Activated CD8-positive, alpha-beta memory T cell treated with anti-CD3 and anti-CD28 coated beads for 1 hour (primary cell): Measurements from ENCODE around the gene CCDC187.
"Not testable (repeated sequence)": the region's sequence is repeated elsewhere in the genome, so short reads cannot be mapped to it uniquely, and the experiment has no call there.

Experiments used
- DNase-seq, 2 donors: peaks; one replicate each; pipeline ENCODE4 v3.0.0-alpha.2; 2020; ENCODE audit warnings: low read depth in 1 of 2; ENCODE audit errors: extremely low read depth in 1 of 2

Gene CCDC187

GRCh38 chr9:136303825-136304416 is at the start of gene CCDC187:
TSS of gene CCDC187 (minus strand) at chr9:136304094. CDS start at chr9:136303830, 264 bp downstream.
- no peak for DNase-seq

DNA sequence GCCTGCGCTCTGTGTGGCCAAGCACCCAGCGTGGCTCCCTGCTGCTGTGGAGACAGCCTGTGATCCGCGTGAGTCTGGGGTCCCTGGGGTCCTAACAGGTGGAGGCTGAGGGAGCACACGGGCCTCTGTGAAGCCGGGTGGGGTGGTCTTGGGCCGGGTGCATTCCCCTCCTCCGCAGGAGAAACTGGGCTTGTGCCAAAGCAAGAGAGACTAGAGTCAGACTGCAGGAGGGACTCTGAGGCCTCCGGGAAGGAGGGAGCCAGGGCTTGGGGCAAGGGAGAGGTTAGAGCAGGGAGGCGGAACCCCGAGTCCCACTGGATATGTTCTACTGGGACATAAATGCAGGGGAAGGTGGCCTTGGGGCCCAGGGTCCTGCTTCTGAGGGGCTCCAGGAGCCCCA is 49.2 kb upstream of the CCDC187 start:
- DNase-seq = no peak

GRCh38 chr9:136352682-136353081 is 48.8 kb upstream of the CCDC187 start:
- DNase-seq = no peak

- DNase-seq = not testable (repeated sequence)
Observed at GRCh38 chr9:136351868-136352267, 48.0 kb upstream of the CCDC187 start.

DNA sequence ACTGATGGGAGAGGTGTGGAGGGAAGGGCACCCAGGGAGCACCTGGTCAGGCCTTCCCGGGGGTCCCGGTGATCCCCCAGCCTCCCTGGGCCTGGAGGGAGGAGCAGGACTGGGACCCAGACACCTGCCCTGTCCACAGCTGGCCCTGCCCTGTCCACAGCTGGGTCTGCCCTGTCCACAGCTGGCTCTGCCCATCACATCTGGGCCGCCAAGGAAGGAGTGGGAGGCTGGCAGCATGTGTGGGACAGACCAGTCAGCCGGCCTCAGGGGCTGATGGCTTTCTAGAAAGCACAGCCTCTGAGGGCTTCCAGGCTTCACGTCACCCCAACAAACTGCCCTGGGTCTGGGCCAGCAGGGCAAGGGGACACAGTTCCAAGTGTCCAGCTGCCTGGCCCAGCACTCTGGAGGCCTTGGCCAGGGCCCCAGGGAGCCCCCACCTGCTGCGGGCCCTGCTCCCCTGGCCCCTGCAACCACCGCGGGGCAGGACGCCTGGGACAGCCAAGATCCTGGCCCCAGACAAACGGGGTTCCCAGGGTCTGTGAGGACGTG is 47.4 kb upstream of the CCDC187 start:
- DNase-seq = no peak

- DNase-seq = no peak
Observed at GRCh38 chr9:136349546-136349945, 45.7 kb upstream of the CCDC187 start.

GRCh38 chr9:136348691-136349090 is 44.8 kb upstream of the CCDC187 start:
- DNase-seq = no peak

GRCh38 chr9:136347472-136348256 is 43.8 kb upstream of the CCDC187 start:
- DNase-seq = no peak

- DNase-seq = no peak
Observed at GRCh38 chr9:136346927-136347465, 43.1 kb upstream of the CCDC187 start.

- DNase-seq = no peak
Observed at GRCh38 chr9:136346157-136346481, 42.2 kb upstream of the CCDC187 start.

GRCh38 chr9:136345281-136346156 is 41.6 kb upstream of the CCDC187 start:
- DNase-seq = no peak

DNA sequence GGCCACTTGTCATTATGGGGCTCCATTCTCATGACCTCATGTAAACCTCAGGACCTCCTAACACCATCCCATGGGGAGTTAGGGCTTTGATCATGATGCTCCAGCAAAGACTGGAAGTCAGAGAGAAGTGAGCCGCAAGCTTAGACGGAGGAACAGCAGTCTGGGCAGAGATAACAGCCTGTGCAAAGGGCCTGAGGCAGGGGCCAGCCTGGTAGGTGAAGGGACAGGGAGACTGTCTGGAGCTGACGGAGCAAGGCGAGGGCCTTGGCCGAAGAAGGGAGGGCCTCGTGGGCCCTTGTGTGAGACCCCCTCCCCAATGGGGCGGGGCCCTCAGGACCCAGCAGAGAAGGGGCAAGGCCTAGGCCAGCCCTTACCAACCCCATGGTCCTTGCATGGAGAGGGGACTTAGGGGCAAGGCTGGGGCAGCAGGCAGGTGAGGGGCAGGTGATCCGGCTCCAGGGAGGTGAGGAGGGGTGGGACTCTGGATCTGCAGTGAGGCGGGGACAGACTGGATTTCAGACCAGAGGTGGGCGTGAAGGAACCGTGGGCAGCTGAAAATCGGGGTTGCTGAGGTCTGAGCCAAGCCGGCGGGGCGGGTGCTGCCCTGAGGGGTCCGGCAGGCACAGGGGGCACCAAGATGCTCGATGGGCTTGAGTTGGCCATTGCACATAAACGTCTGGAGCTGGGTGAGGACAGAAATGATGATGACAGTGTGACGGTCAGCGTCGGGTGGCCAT is 40.8 kb upstream of the CCDC187 start:
- no peak for DNase-seq

DNA sequence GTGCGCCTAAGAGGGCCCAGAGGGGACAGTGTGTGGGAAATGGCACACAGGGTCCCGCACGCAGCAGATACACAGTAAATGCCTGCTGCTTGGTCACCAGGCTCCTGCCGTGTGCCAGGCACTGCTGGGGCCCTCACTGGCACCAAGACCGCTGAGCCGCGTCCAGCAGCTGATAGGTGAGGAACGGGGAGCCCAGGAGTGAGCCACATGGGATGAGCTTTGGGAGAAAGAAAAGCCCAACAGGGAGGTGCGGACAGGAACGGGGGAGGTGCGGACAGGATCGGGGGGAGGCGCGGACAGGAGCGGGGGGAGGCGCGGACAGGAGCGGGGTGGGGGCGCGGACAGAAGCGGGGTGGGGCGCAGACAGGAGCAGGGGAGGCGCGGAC is 40.0 kb upstream of the CCDC187 start:
- no peak for DNase-seq

DNA sequence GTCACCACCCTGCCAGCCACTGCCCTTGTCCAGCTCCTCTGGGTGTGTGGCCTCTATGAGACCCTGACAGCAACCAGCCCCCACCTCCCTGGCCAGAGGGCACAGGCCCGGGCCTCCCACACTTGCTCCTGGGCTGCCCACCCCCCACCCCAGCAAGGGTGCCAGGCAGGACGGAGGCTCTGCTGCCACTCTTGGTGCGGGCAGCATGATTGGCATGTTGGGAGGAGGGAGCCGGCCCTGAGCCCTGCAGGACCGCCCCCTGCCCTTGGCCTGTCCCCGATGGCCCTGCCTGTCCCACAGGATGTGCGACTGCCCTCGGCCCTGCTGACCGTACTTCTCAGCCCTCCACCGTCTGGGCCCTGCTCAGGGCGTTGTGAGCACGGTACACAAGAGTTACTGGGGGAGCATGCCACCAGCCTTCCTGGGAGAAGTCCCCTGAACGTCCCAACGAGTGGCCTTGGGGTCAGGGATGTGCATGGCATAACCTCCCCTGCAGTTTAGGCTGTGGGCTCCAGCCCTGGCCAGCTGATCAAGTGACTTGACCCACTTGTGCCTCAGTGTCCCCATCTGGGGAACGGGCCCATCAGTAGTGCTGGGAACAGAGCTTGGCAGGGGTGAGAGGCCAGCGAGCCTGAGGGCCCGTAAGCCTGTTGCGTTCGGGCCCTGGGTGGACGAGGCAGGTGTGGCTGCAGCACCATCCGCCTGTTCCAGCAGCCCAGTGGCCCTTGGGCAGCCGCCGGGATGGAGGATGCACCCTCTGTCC is 39.4 kb upstream of the CCDC187 start:
- DNase-seq = no peak

DNA sequence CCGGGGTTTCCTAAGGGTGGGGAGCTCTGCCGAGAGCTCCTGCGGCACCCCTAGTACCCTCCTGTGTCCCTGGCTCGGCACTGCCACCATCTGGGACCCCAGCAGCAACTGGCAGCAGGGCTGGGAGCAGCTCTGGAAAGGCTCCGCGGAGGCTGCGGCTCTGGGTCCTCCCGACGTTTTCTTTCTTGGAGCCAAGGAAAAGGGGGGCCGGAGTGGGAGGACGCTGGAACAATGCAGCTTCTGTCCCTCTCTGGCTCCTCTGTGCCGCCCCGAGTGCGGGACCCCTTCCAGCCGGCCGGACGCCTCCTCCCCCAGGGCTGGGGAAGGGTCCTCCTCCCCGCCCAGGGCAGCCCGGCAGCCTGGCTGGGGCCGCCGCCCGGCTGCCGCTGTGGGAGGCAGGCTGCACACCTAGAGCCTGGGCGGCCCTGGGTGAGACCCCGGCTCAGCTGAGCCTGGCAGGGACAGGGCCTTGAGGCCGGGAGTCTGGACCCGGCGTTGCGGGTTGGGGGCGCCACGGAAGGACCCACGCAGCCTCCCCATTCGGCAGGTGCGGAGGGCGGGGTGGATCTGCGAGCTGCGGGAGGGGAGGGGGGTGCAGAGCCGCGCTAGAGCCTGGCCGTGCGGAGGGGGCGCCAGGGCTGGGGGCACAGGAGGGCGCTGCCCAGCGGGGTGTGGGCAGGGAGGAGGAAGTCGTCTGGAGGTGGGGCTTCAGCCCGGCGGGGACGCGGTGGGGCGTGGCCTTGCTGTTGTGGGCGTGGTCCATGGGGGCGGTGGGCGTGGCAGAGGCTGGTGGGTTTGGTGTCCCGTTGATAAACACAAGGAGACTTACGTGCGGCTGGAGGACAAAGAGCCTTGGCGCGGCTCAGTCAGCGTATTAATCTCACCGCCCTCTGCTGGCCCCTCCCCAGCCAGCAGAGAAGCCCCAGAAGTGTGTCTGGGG is 38.6 kb upstream of the CCDC187 start:
- DNase-seq = peak in 1 of 2 donors; percentile 39

GRCh38 chr9:136341769-136342168 is 37.9 kb upstream of the CCDC187 start:
- DNase-seq = no peak

DNA sequence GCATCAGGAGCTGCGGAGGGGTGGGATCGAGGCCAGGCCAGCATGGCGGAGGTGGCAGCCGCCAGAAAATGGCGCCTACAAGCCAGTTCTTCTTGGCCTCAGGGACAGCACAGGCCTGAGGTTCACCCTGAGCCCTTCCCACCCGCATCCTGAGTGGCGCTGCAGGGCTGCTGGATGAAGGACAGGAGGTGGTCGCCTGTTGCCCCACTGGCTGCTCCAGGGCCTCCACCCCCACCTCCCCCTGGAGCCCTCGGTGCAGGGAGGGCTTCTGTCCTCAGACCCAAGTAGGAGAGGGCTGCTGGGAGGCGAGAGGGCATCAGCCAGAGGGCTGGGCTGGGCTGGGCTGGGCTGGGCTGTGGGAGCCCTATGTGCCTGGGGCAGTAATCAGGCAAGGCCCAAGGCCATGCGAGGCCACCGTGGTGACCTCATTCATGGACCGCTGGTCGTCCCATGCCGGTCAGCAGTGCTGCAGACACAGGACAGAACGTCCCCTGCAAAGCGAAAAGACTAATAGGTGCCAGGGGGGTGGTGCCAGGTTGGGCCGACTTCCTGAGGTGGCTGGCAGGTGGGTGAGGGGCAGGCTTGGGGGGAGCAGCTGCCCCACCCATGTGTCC is 37.3 kb upstream of the CCDC187 start:
- DNase-seq = no peak

GRCh38 chr9:136340356-136341041 is 36.6 kb upstream of the CCDC187 start:
- no peak for DNase-seq
